Endothelial cell of umbilical vein (primary cell): ENCODE results near the gene KLF15. TPM values are rescaled to one million over a fixed set of nuclear protein-coding genes. Genes with fewer than 3 reads are reported as not detected.
"Not testable (repeated sequence)": the region's sequence is repeated elsewhere in the genome, so short reads cannot be mapped to it uniquely, and the experiment has no call there.

Experiments used
- BruUV-seq: library from RNA; stranded (reverse); fragments of 400-500 nt; replicated peaks from 2 replicates; lab custom pipeline; 2021; lab: Mats Ljungman, UMichigan
- CTCF ChIA-PET: fragments of 300-600, 350-600 bp; sonication (Branson Sonifier 250); formaldehyde crosslinking; loops from one replicate; lab custom pipeline; 2021; ENCODE audit warnings: antibody characterized with exemption, inconsistent platforms; lab: Charles Lee
- POLR2A ChIA-PET: fragments of 300-600, 350-600 bp; sonication (Branson Sonifier 250); formaldehyde crosslinking; loops from one replicate; lab custom pipeline; 2021; ENCODE audit warnings: antibody characterized with exemption, inconsistent platforms; lab: Charles Lee
- DNase-seq: peaks from one replicate; pipeline ENCODE4 v3.0.0-alpha.2; 2011; ENCODE audit warnings: low read depth, low spot score
- FAIRE-seq: peaks from 2 replicates; lab custom pipeline; 2011; peaks lifted over from hg19 to GRCh38; lab: Jason Lieb, UNC
- H2AFZ ChIP-seq: 2 replicates; pipeline ENCODE4 v1.6.0; 2012; ENCODE audit warnings: low read depth, low read length, control low read depth, inconsistent platforms
- H3K27ac ChIP-seq: 2 replicates; pipeline ENCODE4 v1.5.1; 2011; ENCODE audit warnings: low read depth, mild to moderate bottlenecking, control low read depth, low read length, moderate library complexity; ENCODE audit not compliant: insufficient read depth
- H3K27me3 ChIP-seq, 2 experiments: 2 replicates each; pipeline versions ENCODE4 v1.6.0 to v1.6.1; 2011; ENCODE audit warnings: low read length in 2 of 2, mixed read lengths in 1 of 2; ENCODE audit not compliant: control insufficient read depth in 2 of 2, insufficient read depth in 2 of 2
- H3K36me3 ChIP-seq, 2 experiments: 2 replicates in 1 of 2; 3 replicates in 1 of 2; pipeline ENCODE4 v1.5.1; 2011; ENCODE audit warnings: low read length in 2 of 2, mild to moderate bottlenecking in 1 of 2, moderate library complexity in 1 of 2; ENCODE audit not compliant: control insufficient read depth in 2 of 2, insufficient read depth in 2 of 2; ENCODE audit errors: extremely low read depth in 1 of 2
- H3K4me1 ChIP-seq: 3 replicates; pipeline ENCODE4 v1.5.1; 2011; ENCODE audit warnings: mild to moderate bottlenecking, low read length; ENCODE audit not compliant: control insufficient read depth, insufficient read depth; ENCODE audit errors: extremely low read depth
- H3K4me2 ChIP-seq: 2 replicates; pipeline ENCODE4 v1.6.1; 2011; ENCODE audit warnings: low read length, control low read depth, mixed read lengths; ENCODE audit not compliant: insufficient read depth
- H3K4me3 ChIP-seq, 3 experiments: fragments of 200-600 bp in 1 of 3; sonication (generic), shearing (Covaris generic) in 1 of 3; replicated peaks in 1 of 3; 2 replicates each; pipeline ENCODE4 v1.5.1; 2011 to 2016; ENCODE audit warnings: control low read depth in 3 of 3, low read length in 3 of 3, mild to moderate bottlenecking in 2 of 3, inconsistent platforms in 1 of 3, low read depth in 1 of 3, moderate library complexity in 1 of 3; ENCODE audit not compliant: insufficient read depth in 1 of 3
- H3K79me2 ChIP-seq: 2 replicates; pipeline ENCODE4 v1.6.0; 2012; ENCODE audit warnings: low read length, inconsistent platforms; ENCODE audit not compliant: control insufficient read depth, insufficient read depth
- H3K9ac ChIP-seq: replicated peaks from 2 replicates; pipeline ENCODE3; 2011; ENCODE audit warnings: low read length, control low read depth; ENCODE audit not compliant: insufficient read depth; ENCODE audit errors: extremely low read depth
- H3K9me1 ChIP-seq: replicated peaks from 3 replicates; pipeline ENCODE4 v1.6.0; 2011; ENCODE audit warnings: mild to moderate bottlenecking, low read length; ENCODE audit not compliant: control insufficient read depth, insufficient read depth; ENCODE audit errors: extremely low read depth
- H3K9me3 ChIP-seq: replicated peaks from 2 replicates; pipeline ENCODE4 v1.5.1; 2012; ENCODE audit warnings: low read length, inconsistent platforms; ENCODE audit not compliant: control insufficient read depth, insufficient read depth
- H4K20me1 ChIP-seq: replicated peaks from 2 replicates; pipeline ENCODE3; 2011; ENCODE audit warnings: mild to moderate bottlenecking, low read length; ENCODE audit not compliant: control insufficient read depth, insufficient read depth; ENCODE audit errors: extremely low read depth
- FOS ChIP-seq: IDR thresholded peaks from 2 replicates; pipeline ENCODE4 v1.6.1; 2011; ENCODE audit warnings: mild to moderate bottlenecking, low read length, moderate library complexity, borderline replicate concordance; ENCODE audit not compliant: insufficient read depth
- GATA2 ChIP-seq: IDR thresholded peaks from 2 replicates; pipeline ENCODE4 v1.7.0; 2011; ENCODE audit warnings: low read depth, mild to moderate bottlenecking, moderate library complexity, mixed read lengths, low read length; ENCODE audit not compliant: insufficient read length, insufficient read depth
- MAX ChIP-seq: IDR thresholded peaks from 2 replicates; pipeline ENCODE4 v1.6.1; 2011; ENCODE audit not compliant: insufficient read depth, insufficient read length
- MYC ChIP-seq: IDR thresholded peaks from one replicate; pipeline ENCODE4 v1.6.1; 2011; ENCODE audit warnings: mild to moderate bottlenecking, low read depth, low read length
- POLR2AphosphoS5 ChIP-seq: IDR thresholded peaks from 2 replicates; pipeline ENCODE4 v1.6.1; 2012; ENCODE audit warnings: low read depth, mild to moderate bottlenecking, control low read depth, low read length, moderate library complexity; ENCODE audit not compliant: insufficient read depth
- dilution Hi-C: fragments of 300-500 bp; cut with MboI; formaldehyde crosslinking; loops from one replicate; pipeline ENCODE4 v1.15.0; 2019; ENCODE audit warnings: low sequenced_read_pairs; ENCODE audit not compliant: extremely low pct_ligation_motif_present
- intact Hi-C: fragments of 100-400 bp; cut with micrococcal nuclease; formaldehyde crosslinking; loops from one replicate; pipeline ENCODE4 v1.10.0; 2022
- polyA plus RNA-seq, 4 experiments: library from polyadenylated mRNA; depleted of rRNA in 3 of 4; stranded (reverse) in 3 of 4; unstranded in 1 of 4; fragments of >200 nt; gene quantifications; 2 replicates each; pipeline versions ENCODE4 v1.2.1 to v1.2.3, GENCODE V29; 2011 to 2012; ENCODE audit warnings: missing spikeins in 1 of 4
- total RNA-seq: library from RNA; stranded (reverse); gene quantifications from 2 replicates; pipeline ENCODE4 v1.2.3, GENCODE V29; 2021

Gene KLF15
- total and polyA plus RNA-seq, 2 donors (not counting 3 experiments of a cell fraction or from before 2014, with no cell fraction given): 2.2 to 3.0 TPM

DNA sequence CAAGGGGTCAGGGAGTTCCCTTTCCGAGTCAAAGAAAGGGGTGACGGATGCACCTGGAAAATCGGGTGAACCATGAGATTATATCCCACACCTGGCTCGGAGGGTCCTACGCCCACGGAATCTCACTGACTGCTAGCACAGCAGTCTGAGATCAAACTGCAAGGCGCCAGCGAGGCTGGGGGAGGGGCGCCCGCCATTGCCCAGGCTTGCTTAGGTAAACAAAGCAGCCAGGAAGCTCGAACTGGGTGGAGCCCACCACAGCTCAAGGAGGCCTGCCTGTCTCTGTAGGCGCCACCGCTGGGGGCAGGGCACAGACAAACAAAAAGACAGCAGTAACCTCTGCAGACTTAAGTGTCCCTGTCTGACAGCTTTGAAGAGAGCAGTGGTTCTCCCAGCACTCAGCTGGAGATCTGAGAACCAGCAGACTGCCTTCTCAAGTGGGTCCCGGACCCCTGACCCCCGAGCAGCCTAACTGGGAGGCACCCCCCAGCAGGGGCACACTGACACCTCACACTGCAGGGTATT, 25.3 kb downstream of the KLF15 start:
- POLR2A ChIA-PET, H3K4me1 ChIP-seq, dilution Hi-C loops, H2AFZ ChIP-seq, H4K20me1 ChIP-seq, DNase-seq, H3K36me3 ChIP-seq, H3K27me3 ChIP-seq, H3K4me3 ChIP-seq, FAIRE-seq, BruUV-seq, H3K9me3 ChIP-seq, CTCF ChIA-PET, H3K9me1 ChIP-seq, H3K4me2 ChIP-seq, H3K79me2 ChIP-seq, intact Hi-C loops, H3K9ac ChIP-seq, H3K27ac ChIP-seq: not testable (repeated sequence)

- no peak overlapping the region for H3K4me3 ChIP-seq
- ChIA-PET CTCF (no interaction called here), POLR2A (no interaction called here)
- H3K27me3 ChIP-seq: peaks cover 0 to 2% of the 10 kb centered on the region in 2 experiments
- no peak overlapping the region for H3K4me2 ChIP-seq
- dilution Hi-C loops: no loop called here
- no peaks in the 10 kb centered on the region for H4K20me1 ChIP-seq
- H3K36me3 ChIP-seq: no peaks in the 10 kb centered on the region
- DNase-seq (no peak), FAIRE-seq (no peak)
- no peaks in the 10 kb centered on the region for H3K79me2 ChIP-seq
- no TSS peak for BruUV-seq
- no peak overlapping the region for H3K27ac ChIP-seq
- H2AFZ ChIP-seq: no peak overlapping the region
- H3K4me1 ChIP-seq: no peaks in the 10 kb centered on the region
- TF ChIP-seq GATA2: no peak
- no peak for TF ChIP-seq MAX
- TF ChIP-seq POLR2AphosphoS5: no peak
- no peak for TF ChIP-seq FOS
- no peak for TF ChIP-seq MYC
- H3K9ac ChIP-seq: no peak overlapping the region
- H3K9me1 ChIP-seq: no peaks in the 10 kb centered on the region
- intact Hi-C loops: no loop called here
- no peaks in the 10 kb centered on the region for H3K9me3 ChIP-seq
These were observed 27.1 kb downstream of the KLF15 start for GRCh38 chr3:126329927-126330725.
